ENCODE data around the gene FAM50B.
"Not testable (repeated sequence)": the region's sequence is repeated elsewhere in the genome, so short reads cannot be mapped to it uniquely, and the experiment has no call there.

Gene FAM50B

GRCh38 chr6:3855866-3856265 lies 6.7 kb downstream of the FAM50B start:
- no peak for TF ChIP-seq CTCF (IDR thresholded peaks at IDR 0.05; ENCODE audit: borderline replicate concordance, control extremely low read depth, extremely low read depth, insufficient read depth, missing control alignments)
- in situ Hi-C loops (cut with MboI; ENCODE audit: low sequenced_read_pairs, unreplicated experiment) = no loop called here
- no peak for DNase-seq (ENCODE audit: low spot score)

GRCh38 chr6:3856576-3856975 lies 7.4 kb downstream of the FAM50B start:
- in situ Hi-C loops (cut with MboI; ENCODE audit: low sequenced_read_pairs, unreplicated experiment) = no loop called here
- TF ChIP-seq CTCF (IDR thresholded peaks at IDR 0.05; ENCODE audit: borderline replicate concordance, control extremely low read depth, extremely low read depth, insufficient read depth, missing control alignments) = no peak
- no peak for DNase-seq (ENCODE audit: low spot score)

GRCh38 chr6:3857468-3858456 lies 8.6 kb downstream of the FAM50B start:
- no peak for DNase-seq (ENCODE audit: low spot score)
- in situ Hi-C loops (cut with MboI; ENCODE audit: low sequenced_read_pairs, unreplicated experiment) = no loop called here
- TF ChIP-seq CTCF (IDR thresholded peaks at IDR 0.05; ENCODE audit: borderline replicate concordance, control extremely low read depth, extremely low read depth, insufficient read depth, missing control alignments) = no peak

GRCh38 chr6:3859878-3860552 lies 10.8 kb downstream of the FAM50B start:
- in situ Hi-C loops (cut with MboI; ENCODE audit: low sequenced_read_pairs, unreplicated experiment) = no loop called here
- DNase-seq (ENCODE audit: low spot score) = no peak
- no peak for TF ChIP-seq CTCF (IDR thresholded peaks at IDR 0.05; ENCODE audit: borderline replicate concordance, control extremely low read depth, extremely low read depth, insufficient read depth, missing control alignments)

- in situ Hi-C loops (cut with MboI; ENCODE audit: low sequenced_read_pairs, unreplicated experiment) = no loop called here
- no peak for DNase-seq (ENCODE audit: low spot score)
- no peak for TF ChIP-seq CTCF (IDR thresholded peaks at IDR 0.05; ENCODE audit: borderline replicate concordance, control extremely low read depth, extremely low read depth, insufficient read depth, missing control alignments)
These were observed 12.3 kb downstream of the FAM50B start for GRCh38 chr6:3861424-3861823.

- no peak for DNase-seq (ENCODE audit: low spot score)
- TF ChIP-seq CTCF (IDR thresholded peaks at IDR 0.05; ENCODE audit: borderline replicate concordance, control extremely low read depth, extremely low read depth, insufficient read depth, missing control alignments) = no peak
- in situ Hi-C loops (cut with MboI; ENCODE audit: low sequenced_read_pairs, unreplicated experiment) = no loop called here
These were observed 12.9 kb downstream of the FAM50B start for GRCh38 chr6:3862038-3862437.

- DNase-seq (ENCODE audit: low spot score); in situ Hi-C loops (cut with MboI; ENCODE audit: low sequenced_read_pairs, unreplicated experiment): not testable (repeated sequence)
These were observed 14.1 kb downstream of the FAM50B start for GRCh38 chr6:3863322-3863721.
